ENCODE results near the gene HK1. TPM values are rescaled to one million over a fixed set of nuclear protein-coding genes. Genes with fewer than 3 reads are reported as not detected.
"Not testable (repeated sequence)": the region's sequence is repeated elsewhere in the genome, so short reads cannot be mapped to it uniquely, and the experiment has no call there.

The HK1 gene
- total RNA-seq, 2 donors from 2014 or later = 186 to 228 TPM

- DNase-seq (ENCODE audit: low spot score) = no peak
- Histone ChIP-seq H3K9me3 (no peaks in the 10 kb centered on the region), H3K27ac (peak overlapping the region; percentile 79 to 90), H3K27me3 (no peaks in the 10 kb centered on the region), H3K4me1 (peaks cover 0 to 99% of the 10 kb centered on the region in 2 donors), H3K4me3 (no peak overlapping the region), H3K36me3 (no peaks in the 10 kb centered on the region)
- no peak for TF ChIP-seq CTCF (IDR thresholded peaks at IDR 0.05)
Observed at GRCh38 chr10:69332278-69333010, 54.1 kb downstream of the HK1 start.

GRCh38 chr10:69333205-69333604, 54.9 kb downstream of the HK1 start:
- Histone ChIP-seq H3K4me3 (no peak overlapping the region), H3K4me1 (peaks cover 0 to 99% of the 10 kb centered on the region in 2 donors), H3K9me3 (no peaks in the 10 kb centered on the region), H3K27me3 (no peaks in the 10 kb centered on the region), H3K27ac (peak overlapping the region; percentile 79 to 90), H3K36me3 (no peaks in the 10 kb centered on the region)
- peak in 1 of 2 donors; percentile 33 for TF ChIP-seq CTCF (IDR thresholded peaks at IDR 0.05)
- no peak for DNase-seq (ENCODE audit: low spot score)

GRCh38 chr10:69333865-69334301, 55.6 kb downstream of the HK1 start:
- DNase-seq (ENCODE audit: low spot score); H3K36me3 ChIP-seq; H3K27me3 ChIP-seq; H3K4me3 ChIP-seq; H3K9me3 ChIP-seq: not testable (repeated sequence)
- peak overlapping the region; percentile 79 to 90 for H3K27ac ChIP-seq
- peaks cover 0 to 99% of the 10 kb centered on the region in 2 donors for H3K4me1 ChIP-seq

GRCh38 chr10:69334302-69335062, 56.2 kb downstream of the HK1 start:
- no peaks in the 10 kb centered on the region for H3K36me3 ChIP-seq
- H3K27me3 ChIP-seq = no peaks in the 10 kb centered on the region
- H3K4me1 ChIP-seq = peaks cover 0 to 99% of the 10 kb centered on the region in 2 donors
- H3K9me3 ChIP-seq = no peaks in the 10 kb centered on the region
- peak overlapping the region; percentile 79 to 90 for H3K27ac ChIP-seq
- H3K4me3 ChIP-seq = peak overlapping the region in 1 of 2 donors; percentile 10
- TF ChIP-seq CTCF (IDR thresholded peaks at IDR 0.05) = no peak
- DNase-seq (ENCODE audit: low spot score) = no peak

- Histone ChIP-seq H3K4me3 (peak overlapping the region in 1 of 2 donors; percentile 10), H3K4me1 (peaks cover 0 to 99% of the 10 kb centered on the region in 2 donors)
Observed at GRCh38 chr10:69335063-69335587, 56.8 kb downstream of the HK1 start.

More at GRCh38 chr10:69335063-69335587, 56.8 kb downstream of the HK1 start:
- Histone ChIP-seq H3K36me3 (no peaks in the 10 kb centered on the region), H3K27ac (peak overlapping the region; percentile 79 to 90), H3K9me3 (no peaks in the 10 kb centered on the region), H3K27me3 (no peaks in the 10 kb centered on the region)
- no peak for TF ChIP-seq CTCF (IDR thresholded peaks at IDR 0.05)
- DNase-seq (ENCODE audit: low spot score) = no peak
